ENCODE results near the gene IL4. TPM values are rescaled to one million over a fixed set of nuclear protein-coding genes. Genes with fewer than 3 reads are reported as not detected.
"Not testable (repeated sequence)": the region's sequence is repeated elsewhere in the genome, so short reads cannot be mapped to it uniquely, and the experiment has no call there.

The IL4 gene
- polyA plus RNA-seq, 6 donors from 2014 or later: not detected

- Mint-ChIP-seq H3K9me3 (peaks cover 0 to 4% (median 0%) of the 10 kb centered on the region in 7 donors), H3K4me1 (peaks cover 23 to 31% (median 24%) of the 10 kb centered on the region in 3 donors), H3K27ac (peak overlapping the region in 4 of 6 donors; percentile 18 to 73 (median 52)), H3K4me3 (peak overlapping the region in 5 of 8 donors; percentile 9 to 72 (median 59)), H3K27me3 (peaks cover 0 to 3% (median 0%) of the 10 kb centered on the region in 3 donors), H3K36me3 (no peaks in the 10 kb centered on the region)
- peak; percentile 97 to 98 for ATAC-seq (ENCODE audit: low read depth in 2 of 2)
- DNase-seq: peak; percentile 39
These were observed 7.7 kb downstream of the IL4 start for GRCh38 chr5:132681476-132681831.

GRCh38 chr5:132681983-132682382, 8.2 kb downstream of the IL4 start:
- Mint-ChIP-seq H3K27ac (peak overlapping the region in 3 of 6 donors; percentile 71 to 76 (median 73)), H3K27me3 (no peaks in the 10 kb centered on the region), H3K4me1 (peaks cover 23 to 32% (median 24%) of the 10 kb centered on the region in 3 donors), H3K4me3 (peak overlapping the region in 1 of 8 donors; percentile 72), H3K36me3 (no peaks in the 10 kb centered on the region), H3K9me3 (peaks cover 0 to 4% (median 0%) of the 10 kb centered on the region in 7 donors)
- ATAC-seq (ENCODE audit: low read depth in 2 of 2): peak; percentile 18 to 25
- no peak for DNase-seq

- no peaks in the 10 kb centered on the region for H3K27me3 Mint-ChIP-seq
- no peaks in the 10 kb centered on the region for H3K36me3 Mint-ChIP-seq
These were observed 10.7 kb downstream of the IL4 start for GRCh38 chr5:132684491-132684890.

GRCh38 chr5:132684922-132685720, 11.3 kb downstream of the IL4 start:
- H3K9me3 Mint-ChIP-seq: peaks cover 0 to 3% (median 0%) of the 10 kb centered on the region in 7 donors
- H3K27ac Mint-ChIP-seq: no peak overlapping the region
- no peak for DNase-seq

More at GRCh38 chr5:132684491-132684890, 10.7 kb downstream of the IL4 start:
- Mint-ChIP-seq H3K4me1 (peaks cover 23 to 34% (median 24%) of the 10 kb centered on the region in 3 donors), H3K4me3 (no peak overlapping the region), H3K27ac (no peak overlapping the region), H3K9me3 (peaks cover 0 to 4% (median 0%) of the 10 kb centered on the region in 7 donors)
- ATAC-seq (ENCODE audit: low read depth in 2 of 2) (no peak), DNase-seq (no peak)

GRCh38 chr5:132686193-132686592, 12.4 kb downstream of the IL4 start:
- Mint-ChIP-seq H3K9me3 (no peaks in the 10 kb centered on the region), H3K4me1 (peaks cover 10 to 21% (median 12%) of the 10 kb centered on the region in 3 donors), H3K4me3 (no peak overlapping the region), H3K27ac (no peak overlapping the region), H3K27me3 (no peaks in the 10 kb centered on the region), H3K36me3 (no peaks in the 10 kb centered on the region)
- no peak for ATAC-seq (ENCODE audit: low read depth in 2 of 2)
- DNase-seq: no peak

More at GRCh38 chr5:132684922-132685720, 11.3 kb downstream of the IL4 start:
- Mint-ChIP-seq H3K4me3 (no peak overlapping the region), H3K36me3 (no peaks in the 10 kb centered on the region), H3K27me3 (no peaks in the 10 kb centered on the region), H3K4me1 (peaks cover 20 to 32% (median 22%) of the 10 kb centered on the region in 3 donors)
- no peak for ATAC-seq (ENCODE audit: low read depth in 2 of 2)

GRCh38 chr5:132687995-132688394, 14.2 kb downstream of the IL4 start:
- Mint-ChIP-seq H3K4me3 (no peak overlapping the region), H3K27me3 (no peaks in the 10 kb centered on the region), H3K9me3 (no peaks in the 10 kb centered on the region), H3K27ac (peak overlapping the region in 3 of 6 donors; percentile 3 to 49 (median 7)), H3K36me3 (peaks cover 0 to 6% of the 10 kb centered on the region in 2 donors), H3K4me1 (peaks cover 0 to 9% (median 0%) of the 10 kb centered on the region in 3 donors)
- no peak for ATAC-seq (ENCODE audit: low read depth in 2 of 2)
- no peak for DNase-seq

- H3K4me1 Mint-ChIP-seq: peaks cover 0 to 7% (median 0%) of the 10 kb centered on the region in 3 donors
- peaks cover 0 to 6% of the 10 kb centered on the region in 2 donors for H3K36me3 Mint-ChIP-seq
- peak overlapping the region in 1 of 6 donors; percentile 3 for H3K27ac Mint-ChIP-seq
- no peak for ATAC-seq (ENCODE audit: low read depth in 2 of 2)
- no peak for DNase-seq
- no peaks in the 10 kb centered on the region for H3K9me3 Mint-ChIP-seq
- no peaks in the 10 kb centered on the region for H3K27me3 Mint-ChIP-seq
- H3K4me3 Mint-ChIP-seq: no peak overlapping the region
These were observed 14.9 kb downstream of the IL4 start for GRCh38 chr5:132688536-132689339.

GRCh38 chr5:132689513-132689912, 15.7 kb downstream of the IL4 start:
- ATAC-seq (ENCODE audit: low read depth in 2 of 2): no peak
- DNase-seq: no peak
- Mint-ChIP-seq H3K27ac (peak overlapping the region in 1 of 6 donors; percentile 37), H3K36me3 (peaks cover 0 to 6% of the 10 kb centered on the region in 2 donors), H3K4me3 (no peak overlapping the region), H3K9me3 (no peaks in the 10 kb centered on the region), H3K4me1 (peaks cover 0 to 7% (median 0%) of the 10 kb centered on the region in 3 donors), H3K27me3 (no peaks in the 10 kb centered on the region)

- H3K4me1 Mint-ChIP-seq: peaks cover 0 to 5% (median 0%) of the 10 kb centered on the region in 3 donors
- DNase-seq: no peak
These were observed 16.4 kb downstream of the IL4 start for GRCh38 chr5:132690156-132690555.

GRCh38 chr5:132691755-132692631, 18.2 kb downstream of the IL4 start:
- not testable (repeated sequence) for H3K9me3 Mint-ChIP-seq; H3K4me1 Mint-ChIP-seq; H3K27ac Mint-ChIP-seq; ATAC-seq (ENCODE audit: low read depth in 2 of 2); H3K4me3 Mint-ChIP-seq; H3K27me3 Mint-ChIP-seq; DNase-seq; H3K36me3 Mint-ChIP-seq

More at GRCh38 chr5:132690156-132690555, 16.4 kb downstream of the IL4 start:
- Mint-ChIP-seq H3K36me3 (peaks cover 0 to 6% of the 10 kb centered on the region in 2 donors), H3K9me3 (no peaks in the 10 kb centered on the region), H3K4me3 (no peak overlapping the region), H3K27me3 (no peaks in the 10 kb centered on the region), H3K27ac (no peak overlapping the region)
- no peak for ATAC-seq (ENCODE audit: low read depth in 2 of 2)

- no peaks in the 10 kb centered on the region for H3K4me1 Mint-ChIP-seq
- H3K27me3 Mint-ChIP-seq: no peaks in the 10 kb centered on the region
- no peaks in the 10 kb centered on the region for H3K9me3 Mint-ChIP-seq
- peaks cover 0 to 6% of the 10 kb centered on the region in 2 donors for H3K36me3 Mint-ChIP-seq
- H3K27ac Mint-ChIP-seq: no peak overlapping the region
- ATAC-seq (ENCODE audit: low read depth in 2 of 2) (no peak), DNase-seq (no peak)
- H3K4me3 Mint-ChIP-seq: no peak overlapping the region
These were observed 18.8 kb downstream of the IL4 start for GRCh38 chr5:132692632-132692967.

- no peaks in the 10 kb centered on the region for H3K9me3 Mint-ChIP-seq
- no peak overlapping the region for H3K4me3 Mint-ChIP-seq
- peaks cover 8 to 29% of the 10 kb centered on the region in 2 donors for H3K36me3 Mint-ChIP-seq
These were observed 22.2 kb downstream of the IL4 start for GRCh38 chr5:132695956-132696355.

GRCh38 chr5:132704875-132705274, 31.1 kb downstream of the IL4 start:
- Mint-ChIP-seq H3K27ac (no peak overlapping the region), H3K4me1 (no peaks in the 10 kb centered on the region), H3K9me3 (no peaks in the 10 kb centered on the region), H3K27me3 (no peaks in the 10 kb centered on the region), H3K36me3 (peaks cover 21 to 25% of the 10 kb centered on the region in 2 donors), H3K4me3 (no peak overlapping the region)
- ATAC-seq (ENCODE audit: low read depth in 2 of 2) (no peak), DNase-seq (no peak)

More at GRCh38 chr5:132695956-132696355, 22.2 kb downstream of the IL4 start:
- Mint-ChIP-seq H3K4me1 (no peaks in the 10 kb centered on the region), H3K27me3 (no peaks in the 10 kb centered on the region), H3K27ac (no peak overlapping the region)
- DNase-seq (no peak), ATAC-seq (ENCODE audit: low read depth in 2 of 2) (no peak)

All from naive B cell (primary cell).